ENCODE measurements around the gene SYCE3.

DNA sequence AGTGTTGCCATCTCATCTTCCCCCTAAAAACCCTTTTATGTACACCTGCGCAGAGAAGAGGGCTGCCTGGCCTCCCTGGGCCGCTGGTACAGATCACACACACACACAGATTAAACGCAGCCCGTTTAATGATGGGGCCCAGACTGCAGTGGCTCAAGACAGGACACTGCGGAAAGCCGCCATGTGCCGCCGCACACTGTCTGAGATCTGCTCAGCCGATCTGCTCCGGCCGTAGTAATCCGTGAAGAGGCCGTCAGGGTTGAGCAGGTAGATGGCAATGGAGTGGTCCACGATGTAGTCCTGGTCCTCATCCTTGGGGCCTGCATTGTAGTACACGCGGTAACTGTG lies 39.3 kb downstream of the SYCE3 start:
- no peak for TF ChIP-seq CTCF (IDR thresholded peaks at IDR 0.05)
- no peak for TF ChIP-seq POLR2AphosphoS5 (IDR thresholded peaks at IDR 0.05; ENCODE audit: low read depth, low read length)
- no peak for TF ChIP-seq NRF1 (IDR thresholded peaks at IDR 0.05; ENCODE audit: low read depth, low read length)
